ENCODE measurements around the gene DIABLO.

DIABLO gene

DNA sequence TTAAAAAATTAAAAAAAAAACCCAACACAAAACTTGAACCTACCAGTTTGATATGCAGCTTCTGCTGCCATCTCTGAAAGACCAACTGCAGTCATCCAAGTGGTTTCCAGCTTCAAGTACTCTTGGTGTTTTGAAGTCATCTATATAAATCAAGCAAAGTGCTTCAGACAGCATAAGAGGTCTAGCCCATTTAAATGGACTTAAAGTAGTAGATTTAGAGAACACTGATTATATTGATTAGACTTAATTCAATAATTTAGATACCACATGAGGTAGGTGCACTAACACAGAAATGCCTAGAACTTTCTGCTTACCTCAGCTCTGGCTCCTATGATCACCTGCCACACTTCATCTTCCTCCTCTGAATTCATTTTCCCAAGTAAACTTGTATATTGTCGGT, 9.4 kb downstream of the DIABLO start:
- DNase-seq, result no peak
- Histone ChIP-seq H3K36me3 (peaks cover 86% of the 10 kb centered on the region), H3K9me3 (ENCODE audit: severe bottlenecking) (no peaks in the 10 kb centered on the region), H3K27ac (no peak overlapping the region), H3K4me3 (ENCODE audit: low read depth, low read length) (no peak overlapping the region), H3K27me3 (ENCODE audit: insufficient read depth, low read depth, severe bottlenecking) (no peaks in the 10 kb centered on the region)
- TF ChIP-seq, protein P1, sequence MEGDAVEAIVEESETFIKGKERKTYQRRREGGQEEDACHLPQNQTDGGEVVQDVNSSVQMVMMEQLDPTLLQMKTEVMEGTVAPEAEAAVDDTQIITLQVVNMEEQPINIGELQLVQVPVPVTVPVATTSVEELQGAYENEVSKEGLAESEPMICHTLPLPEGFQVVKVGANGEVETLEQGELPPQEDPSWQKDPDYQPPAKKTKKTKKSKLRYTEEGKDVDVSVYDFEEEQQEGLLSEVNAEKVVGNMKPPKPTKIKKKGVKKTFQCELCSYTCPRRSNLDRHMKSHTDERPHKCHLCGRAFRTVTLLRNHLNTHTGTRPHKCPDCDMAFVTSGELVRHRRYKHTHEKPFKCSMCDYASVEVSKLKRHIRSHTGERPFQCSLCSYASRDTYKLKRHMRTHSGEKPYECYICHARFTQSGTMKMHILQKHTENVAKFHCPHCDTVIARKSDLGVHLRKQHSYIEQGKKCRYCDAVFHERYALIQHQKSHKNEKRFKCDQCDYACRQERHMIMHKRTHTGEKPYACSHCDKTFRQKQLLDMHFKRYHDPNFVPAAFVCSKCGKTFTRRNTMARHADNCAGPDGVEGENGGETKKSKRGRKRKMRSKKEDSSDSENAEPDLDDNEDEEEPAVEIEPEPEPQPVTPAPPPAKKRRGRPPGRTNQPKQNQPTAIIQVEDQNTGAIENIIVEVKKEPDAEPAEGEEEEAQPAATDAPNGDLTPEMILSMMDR (IDR thresholded peaks at IDR 0.05; ENCODE audit: low read depth, low read length), result no peak

DNA sequence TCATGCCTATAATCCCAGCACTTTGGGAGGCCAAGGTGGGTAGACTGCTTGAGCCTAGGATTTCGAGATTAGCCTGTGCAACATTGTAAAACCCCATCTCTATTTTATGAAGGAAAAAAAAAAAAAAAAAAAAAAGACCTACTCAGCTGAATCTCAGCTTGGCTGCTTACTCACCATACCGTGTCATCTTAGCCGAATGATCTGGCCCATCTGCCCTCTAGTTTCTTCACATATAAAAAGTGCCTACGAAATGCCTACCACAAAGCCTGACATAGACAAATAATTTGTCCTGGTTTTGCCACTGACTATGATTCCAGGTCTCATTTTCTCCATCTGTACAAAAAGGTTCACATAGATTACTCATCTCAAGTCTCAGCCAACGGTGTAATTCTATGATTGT, 10.1 kb downstream of the DIABLO start:
- TF ChIP-seq, protein P1 (IDR thresholded peaks at IDR 0.05; ENCODE audit: low read depth, low read length), result no peak
- no peak overlapping the region for H3K4me3 ChIP-seq (ENCODE audit: low read depth, low read length)
- H3K27ac ChIP-seq, result no peak overlapping the region
- no peaks in the 10 kb centered on the region for H3K9me3 ChIP-seq (ENCODE audit: severe bottlenecking)
- H3K27me3 ChIP-seq (ENCODE audit: insufficient read depth, low read depth, severe bottlenecking), result no peaks in the 10 kb centered on the region
- H3K36me3 ChIP-seq, result peaks cover 83% of the 10 kb centered on the region
- no peak for DNase-seq

DNA sequence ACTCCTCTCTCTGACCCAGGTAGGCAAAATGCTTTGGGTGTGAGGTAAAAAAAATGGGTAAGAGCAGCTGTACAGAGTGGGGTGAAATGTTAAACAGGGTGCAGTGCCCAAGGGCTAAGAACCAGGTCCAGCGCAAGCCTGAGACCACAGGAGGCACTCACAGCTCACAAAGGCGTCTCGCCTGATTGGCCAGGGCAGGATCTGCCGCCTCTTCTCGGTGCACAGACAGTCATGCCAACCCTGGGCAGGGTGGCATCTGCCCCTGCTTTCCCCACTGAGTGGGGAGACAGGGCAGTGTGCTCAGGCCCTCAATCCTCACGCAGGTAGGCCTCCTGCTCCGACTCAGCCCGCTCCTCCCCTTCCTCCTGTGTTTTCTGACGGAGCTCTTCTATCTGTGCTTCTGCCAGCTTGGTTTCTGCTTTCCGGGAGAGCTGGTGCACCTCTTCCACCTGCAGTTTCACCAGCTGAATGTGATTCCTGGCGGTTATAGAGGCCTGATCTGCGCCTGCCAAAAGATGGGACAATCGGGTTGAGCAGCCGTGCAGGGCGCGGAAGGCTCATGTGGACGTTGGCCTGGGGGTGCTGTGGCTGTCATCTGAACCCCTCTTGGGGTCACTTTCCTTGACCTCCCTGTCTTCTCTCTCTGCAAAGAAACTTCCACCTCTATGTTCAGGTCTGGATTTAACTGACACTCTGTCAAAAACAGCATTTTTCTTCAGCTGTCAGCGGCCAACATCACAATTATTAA, 17.6 kb downstream of the DIABLO start:
- Histone ChIP-seq H3K27me3 (ENCODE audit: insufficient read depth, low read depth, severe bottlenecking) (peaks cover 9% of the 10 kb centered on the region), H3K9me3 (ENCODE audit: severe bottlenecking) (no peaks in the 10 kb centered on the region), H3K4me3 (ENCODE audit: low read depth, low read length) (no peak overlapping the region), H3K36me3 (peaks cover 57% of the 10 kb centered on the region), H3K27ac (no peak overlapping the region)
- no peak for DNase-seq
- TF ChIP-seq, protein P1 (IDR thresholded peaks at IDR 0.05; ENCODE audit: low read depth, low read length), result no peak

DNA sequence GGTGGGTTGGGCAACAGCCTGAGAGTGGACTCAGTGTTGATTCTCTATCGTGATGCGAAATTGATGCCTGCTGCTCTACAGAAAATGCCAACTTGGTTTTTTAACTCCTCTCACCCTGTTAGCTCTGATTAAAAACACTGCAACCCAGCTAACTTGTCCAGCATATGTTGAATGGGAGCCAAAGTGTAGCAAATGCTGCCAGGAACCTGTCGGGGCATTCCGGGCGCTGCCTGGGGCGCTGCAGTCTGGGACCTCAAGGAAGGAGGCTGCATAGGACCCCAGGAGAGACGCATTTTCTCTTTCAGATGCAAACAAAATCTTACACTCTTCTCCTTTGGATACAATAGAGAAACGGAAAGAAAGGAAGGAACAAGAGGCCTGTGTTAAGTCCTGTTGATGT, 18.5 kb downstream of the DIABLO start:
- peaks cover 48% of the 10 kb centered on the region for H3K36me3 ChIP-seq
- no peak overlapping the region for H3K27ac ChIP-seq
- H3K27me3 ChIP-seq (ENCODE audit: insufficient read depth, low read depth, severe bottlenecking), result peaks cover 9% of the 10 kb centered on the region
- no peak overlapping the region for H3K4me3 ChIP-seq (ENCODE audit: low read depth, low read length)
- H3K9me3 ChIP-seq (ENCODE audit: severe bottlenecking), result no peaks in the 10 kb centered on the region
- DNase-seq, result no peak
- TF ChIP-seq, protein P1 (IDR thresholded peaks at IDR 0.05; ENCODE audit: low read depth, low read length), result no peak

DNA sequence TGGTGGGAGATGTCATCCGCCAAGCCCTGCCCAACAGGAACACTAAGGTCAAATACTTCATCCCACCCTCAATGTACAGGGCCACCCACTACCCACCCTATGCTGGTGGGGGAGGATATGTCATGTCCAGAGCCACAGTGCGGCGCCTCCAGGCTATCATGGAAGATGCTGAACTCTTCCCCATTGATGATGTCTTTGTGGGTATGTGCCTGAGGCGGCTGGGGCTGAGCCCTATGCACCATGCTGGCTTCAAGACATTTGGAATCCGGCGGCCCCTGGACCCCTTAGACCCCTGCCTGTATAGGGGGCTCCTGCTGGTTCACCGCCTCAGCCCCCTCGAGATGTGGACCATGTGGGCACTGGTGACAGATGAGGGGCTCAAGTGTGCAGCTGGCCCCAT, 18.9 kb downstream of the DIABLO start:
- peaks cover 9% of the 10 kb centered on the region for H3K27me3 ChIP-seq (ENCODE audit: insufficient read depth, low read depth, severe bottlenecking)
- no peaks in the 10 kb centered on the region for H3K9me3 ChIP-seq (ENCODE audit: severe bottlenecking)
- H3K27ac ChIP-seq, result no peak overlapping the region
- H3K36me3 ChIP-seq, result peaks cover 44% of the 10 kb centered on the region
- no peak for DNase-seq
- TF ChIP-seq, protein P1 (IDR thresholded peaks at IDR 0.05; ENCODE audit: low read depth, low read length), result no peak
- no peak overlapping the region for H3K4me3 ChIP-seq (ENCODE audit: low read depth, low read length)
